A549 (cell line): ENCODE measurements around the gene C11orf65. TPM values are rescaled to one million over a fixed set of nuclear protein-coding genes. Genes with fewer than 3 reads are reported as not detected.

Source experiments
- ATAC-seq, 2 experiments: fragments of 200-7000 bp in 1 of 2; fragments of >200 bp in 1 of 2; cut with Nextera tagmentation in 1 of 2; cut with Tn5 transposase in 1 of 2; 3 replicates each; pipeline versions ENCODE4 v1.8.0 to v1.9.1; 2018 to 2020; ENCODE audit warnings: mild to moderate bottlenecking in 1 of 2, moderate library complexity in 1 of 2
- CTCF ChIA-PET: fragments of 300-600 bp; sonication (Branson Sonifier 250); formaldehyde crosslinking; extraction: SDS; loops from one replicate; lab custom pipeline; 2021; ENCODE audit warnings: antibody characterized with exemption, inconsistent platforms; lab: Yijun Ruan, JAX
- POLR2A ChIA-PET: fragments of 350-600 bp; formaldehyde crosslinking; extraction: SDS; loops from one replicate; lab custom pipeline; 2021; ENCODE audit warnings: antibody characterized with exemption, inconsistent platforms; lab: Yijun Ruan, JAX
- DNase-seq, 2 experiments: peaks; one replicate each; pipeline versions ENCODE4 v3.0.0 to v3.0.0-alpha.2; 2011 to 2016; ENCODE audit warnings: low read depth in 1 of 2, low spot score in 1 of 2
- FAIRE-seq: peaks from 2 replicates; lab custom pipeline; 2011; peaks lifted over from hg19 to GRCh38; lab: Jason Lieb, UNC
- H3K27ac ChIP-seq, 2 experiments: fragments of >200 bp; sonication (Bioruptor Twin); formaldehyde crosslinking; 3 replicates each; pipeline ENCODE4 v1.5.1; 2016 to 2017
- H3K4me1 ChIP-seq: fragments of >200 bp; sonication (Bioruptor Twin); formaldehyde crosslinking; 3 replicates; pipeline ENCODE4 v1.6.1; 2016
- H3K4me2 ChIP-seq: fragments of >200 bp; sonication (Bioruptor Twin); formaldehyde crosslinking; 3 replicates; pipeline ENCODE4 v1.6.1; 2016
- H3K4me3 ChIP-seq: fragments of >200 bp; sonication (Bioruptor Twin); formaldehyde crosslinking; 3 replicates; pipeline ENCODE4 v1.5.1; 2016
- H3K9me3 ChIP-seq: fragments of >200 bp; sonication (Bioruptor Twin); formaldehyde crosslinking; 3 replicates; pipeline ENCODE4 v1.6.1; 2016
- ATOH8 ChIP-seq: fragments of 250-450 bp; sonication (Bioruptor Pico); IDR thresholded peaks from 2 replicates; pipeline ENCODE4 v1.5.0; 2020; ENCODE audit warnings: low read depth, mild to moderate bottlenecking, moderate library complexity
- BCL3 ChIP-seq: fragments of >200 bp; sonication (Bioruptor Twin); formaldehyde crosslinking; IDR thresholded peaks from 3 replicates; pipeline ENCODE4 v1.6.1; 2016
- BHLHE40 ChIP-seq: IDR thresholded peaks from 2 replicates; pipeline ENCODE4 v1.6.1; 2012; ENCODE audit warnings: low read depth, low read length, inconsistent platforms
- CBX2 ChIP-seq: fragments of 200-600 bp; sonication (generic); IDR thresholded peaks from 2 replicates; pipeline ENCODE4 v1.6.1; 2016; ENCODE audit warnings: low read depth, mild to moderate bottlenecking, borderline replicate concordance
- CEBPB ChIP-seq, 2 experiments: fragments of >200 bp in 1 of 2; sonication (Bioruptor Twin) in 1 of 2; formaldehyde crosslinking in 1 of 2; IDR thresholded peaks; 2 replicates each; pipeline ENCODE4 v1.6.1; 2012 to 2016
- CHD4 ChIP-seq: fragments of 200-600 bp; sonication (generic); IDR thresholded peaks from 2 replicates; pipeline ENCODE4 v1.6.1; 2016; ENCODE audit warnings: antibody characterized with exemption, mild to moderate bottlenecking, borderline replicate concordance
- E2F6 ChIP-seq: IDR thresholded peaks from 2 replicates; pipeline ENCODE4 v1.6.1; 2012; ENCODE audit warnings: low read depth, borderline replicate concordance
- EHF ChIP-seq: fragments of 250-450 bp; sonication (Bioruptor Pico); IDR thresholded peaks from 2 replicates; pipeline ENCODE4 v1.5.0; 2020; ENCODE audit warnings: mild to moderate bottlenecking
- EHMT2 ChIP-seq: fragments of 200-600 bp; sonication (generic); IDR thresholded peaks from 2 replicates; pipeline ENCODE4 v1.6.1; 2016; ENCODE audit warnings: antibody characterized with exemption, low read depth, mild to moderate bottlenecking, moderate library complexity
- ELK1 ChIP-seq: fragments of 150-350 bp; IDR thresholded peaks from 2 replicates; pipeline ENCODE4 v1.6.1; 2014; ENCODE audit warnings: low read depth, mild to moderate bottlenecking, low read length
- FOSL2 ChIP-seq, 2 experiments: fragments of 450-650 bp in 1 of 2; fragments of >200 bp in 1 of 2; sonication (Bioruptor Twin) in 1 of 2; formaldehyde crosslinking; IDR thresholded peaks; 2 replicates each; pipeline versions ENCODE4 v1.5.0 to v1.6.1; 2016 to 2020; ENCODE audit warnings: mild to moderate bottlenecking in 1 of 2, moderate library complexity in 1 of 2
- HMGXB4 ChIP-seq: fragments of 250-450 bp; sonication (Bioruptor Pico); IDR thresholded peaks from 2 replicates; pipeline ENCODE4 v1.5.0; 2021; ENCODE audit warnings: mild to moderate bottlenecking, moderate library complexity, borderline replicate concordance
- HOXA7 ChIP-seq: fragments of 250-450 bp; sonication (Bioruptor Pico); IDR thresholded peaks from 2 replicates; pipeline ENCODE4 v1.5.0; 2020; ENCODE audit warnings: mild to moderate bottlenecking, moderate library complexity
- JUN ChIP-seq, 2 experiments: fragments of >200 bp; sonication (Bioruptor Twin); formaldehyde crosslinking; IDR thresholded peaks; 2 replicates in 1 of 2; 3 replicates in 1 of 2; pipeline ENCODE4 v1.6.1; 2016 to 2017
- KDM1A ChIP-seq: fragments of 200-600 bp; sonication (generic); IDR thresholded peaks from 2 replicates; pipeline ENCODE4 v1.6.1; 2016; ENCODE audit warnings: low read depth, mild to moderate bottlenecking
- KDM5A ChIP-seq: fragments of 200-600 bp; sonication (generic); IDR thresholded peaks from 2 replicates; pipeline ENCODE4 v1.6.1; 2016; ENCODE audit warnings: antibody characterized with exemption, mild to moderate bottlenecking
- NPAS2 ChIP-seq: fragments of 250-450 bp; sonication (Bioruptor Pico); IDR thresholded peaks from 2 replicates; pipeline ENCODE4 v1.8.0; 2022; ENCODE audit warnings: mild to moderate bottlenecking, moderate library complexity, borderline replicate concordance
- NR3C1 ChIP-seq: fragments of >200 bp; sonication (Bioruptor Twin); formaldehyde crosslinking; IDR thresholded peaks from 3 replicates; pipeline ENCODE4 v1.6.1; 2017
- PHF8 ChIP-seq: fragments of 200-600 bp; sonication (generic); IDR thresholded peaks from 2 replicates; pipeline ENCODE4 v1.6.1; 2016; ENCODE audit warnings: low read depth, mild to moderate bottlenecking, antibody characterized with exemption, moderate library complexity, borderline replicate concordance
- RAD21 ChIP-seq, 2 experiments: fragments of >200 bp in 1 of 2; sonication (Bioruptor Twin) in 1 of 2; formaldehyde crosslinking in 1 of 2; IDR thresholded peaks in 1 of 2; conservative IDR thresholded peaks in 1 of 2; 2 replicates in 1 of 2; 3 replicates in 1 of 2; pipeline ENCODE4 v1.6.1; 2012 to 2018; ENCODE audit warnings: inconsistent platforms in 1 of 2
- RARB ChIP-seq: fragments of 250-450 bp; sonication (Bioruptor Pico); IDR thresholded peaks from 2 replicates; pipeline ENCODE4 v1.8.0; 2021; ENCODE audit warnings: mild to moderate bottlenecking, moderate library complexity
- RNF2 ChIP-seq: fragments of 200-600 bp; sonication (generic); IDR thresholded peaks from 2 replicates; pipeline ENCODE4 v1.6.1; 2016; ENCODE audit warnings: low read depth, mild to moderate bottlenecking, antibody characterized with exemption, moderate library complexity, borderline replicate concordance
- TFCP2L1 ChIP-seq: fragments of 250-450 bp; sonication (Bioruptor Pico); IDR thresholded peaks from 2 replicates; pipeline ENCODE4 v1.5.0; 2021; ENCODE audit warnings: mild to moderate bottlenecking
- USF2 ChIP-seq: fragments of 450-650 bp; IDR thresholded peaks from 2 replicates; pipeline ENCODE4 v1.6.1; 2014; ENCODE audit warnings: antibody characterized with exemption
- WGBS: methylation state at CpG from one replicate; pipeline ENCODE4 v1.1.6; 2017; ENCODE audit errors: missing lambda C conversion rate; 5-methylcytosine and 5-hydroxymethylcytosine counted together
- polyA plus RNA-seq, 4 experiments: library from polyadenylated mRNA; depleted of rRNA in 3 of 4; stranded (reverse); fragments of >200 nt; fragmentation: RNase III in 1 of 4; extraction: RNeasy Plus Mini Kit Qiagen cat#74134 plus additional on column Dnase treatment in 1 of 4; gene quantifications; 2 replicates in 3 of 4; 3 replicates in 1 of 4; pipeline ENCODE4 v1.2.3, GENCODE V29; 2011 to 2017

C11orf65 gene
- polyA plus RNA-seq, 2 of the 4 experiments (the other 2 are of a cell fraction), result 0.19 to 0.72 TPM

GRCh38 chr11:108369064-108369463 is 98.3 kb downstream of the C11orf65 start:
- no peak overlapping the region for H3K4me2 ChIP-seq
- CTCF ChIA-PET, result no interaction called here
- FAIRE-seq, result no peak

GRCh38 chr11:108368134-108368533 is 99.2 kb downstream of the C11orf65 start:
- ATAC-seq (no peak), FAIRE-seq (no peak), DNase-seq (no peak)
- H3K4me2 ChIP-seq, result no peak overlapping the region
- CTCF ChIA-PET, result no interaction called here
- H3K4me1 ChIP-seq, result no peaks in the 10 kb centered on the region
- no peaks in the 10 kb centered on the region for H3K9me3 ChIP-seq
- POLR2A ChIA-PET, result no interaction called here
- TF ChIP-seq ELK1 (no peak), KDM5A (no peak), CBX2 (no peak), CHD4 (no peak), EHMT2 (no peak), TFCP2L1 (CRISPR knock-in tag) (no peak), RAD21 (conservative IDR thresholded peaks at IDR 0.05 in 1 of 2, IDR thresholded peaks at IDR 0.05 in 1 of 2) (no peak), USF2 (no peak), KDM1A (no peak)
- no peak overlapping the region for H3K27ac ChIP-seq
- no peak overlapping the region for H3K4me3 ChIP-seq
- 83% methylated on average over 1 of the region's 1 CpG for WGBS

More at GRCh38 chr11:108369064-108369463, 98.3 kb downstream of the C11orf65 start:
- POLR2A ChIA-PET, result no interaction called here
- Histone ChIP-seq H3K4me3 (no peak overlapping the region), H3K4me1 (no peaks in the 10 kb centered on the region), H3K27ac (no peak overlapping the region)
- ATAC-seq (no peak), DNase-seq (no peak)
- no peak for TF ChIP-seq JUN (IDR thresholded peaks at IDR 0.05)
- 0 out of 4 replicates have a peak, but pooled peaks of 1 of the 2 experiments have one; percentile 8 for TF ChIP-seq CEBPB (IDR thresholded peaks at IDR 0.05)
- TF ChIP-seq BHLHE40, result no peak
- TF ChIP-seq, all 56 proteins: peak for 1
- no peaks in the 10 kb centered on the region for H3K9me3 ChIP-seq
- WGBS, result 53% methylated on average over 5 of the region's 5 CpGs

- Histone ChIP-seq H3K27ac (no peak overlapping the region), H3K4me1 (no peaks in the 10 kb centered on the region), H3K4me3 (no peak overlapping the region), H3K9me3 (no peaks in the 10 kb centered on the region), H3K4me2 (no peak overlapping the region)
- TF ChIP-seq PHF8, result no peak
- TF ChIP-seq HOXA7 (CRISPR knock-in tag), result no peak
- no peak for TF ChIP-seq EHF
- TF ChIP-seq NR3C1, result no peak
- TF ChIP-seq TFCP2L1 (CRISPR knock-in tag), result no peak
- TF ChIP-seq HMGXB4, result no peak
- no peak for TF ChIP-seq ATOH8
- no peak for TF ChIP-seq BCL3
- TF ChIP-seq KDM1A, result no peak
- TF ChIP-seq RNF2, result no peak
- TF ChIP-seq RARB (CRISPR knock-in tag), result no peak
- no peak for TF ChIP-seq E2F6
- TF ChIP-seq FOSL2 (IDR thresholded peaks at IDR 0.05), result no peak
- TF ChIP-seq FOSL2 (CRISPR knock-in tag; IDR thresholded peaks at IDR 0.05), result no peak
- no peak for TF ChIP-seq NPAS2 (CRISPR knock-in tag)
- CTCF ChIA-PET, result no interaction called here
- FAIRE-seq, result no peak
- WGBS, result 81% methylated on average over 2 of the region's 2 CpGs
- no peak for DNase-seq
- ATAC-seq, result no peak
- POLR2A ChIA-PET, result no interaction called here
Observed at GRCh38 chr11:108364159-108364558, 103.2 kb downstream of the C11orf65 start.
